ENCODE data around the gene PLCG1.

PLCG1 gene

GRCh38 chr20:41182296-41183212 lies 45.2 kb downstream of the PLCG1 start:
- DNase-seq = no peak

GRCh38 chr20:41183391-41183790 lies 46.0 kb downstream of the PLCG1 start:
- no peak for DNase-seq

- DNase-seq = no peak
These were observed 46.5 kb downstream of the PLCG1 start for GRCh38 chr20:41183831-41184230.

- DNase-seq = no peak
These were observed 47.8 kb downstream of the PLCG1 start for GRCh38 chr20:41185013-41185757.

GRCh38 chr20:41187668-41188067 lies 50.3 kb downstream of the PLCG1 start:
- DNase-seq = no peak

- no peak for DNase-seq
These were observed 54.5 kb downstream of the PLCG1 start for GRCh38 chr20:41191562-41192500.

- DNase-seq = no peak
These were observed 55.2 kb downstream of the PLCG1 start for GRCh38 chr20:41192575-41192974.

- no peak for DNase-seq
These were observed 59.4 kb downstream of the PLCG1 start for GRCh38 chr20:41196653-41197225.

GRCh38 chr20:41198443-41198842 lies 61.1 kb downstream of the PLCG1 start:
- no peak for DNase-seq

GRCh38 chr20:41200446-41201202 lies 63.3 kb downstream of the PLCG1 start:
- DNase-seq = no peak

- DNase-seq = no peak
These were observed 64.4 kb downstream of the PLCG1 start for GRCh38 chr20:41201760-41202159.

- DNase-seq = no peak
These were observed 65.1 kb downstream of the PLCG1 start for GRCh38 chr20:41202426-41202825.

- DNase-seq = no peak
These were observed 66.3 kb downstream of the PLCG1 start for GRCh38 chr20:41203660-41204059.

GRCh38 chr20:41204304-41205265 lies 67.2 kb downstream of the PLCG1 start:
- DNase-seq = no peak

GRCh38 chr20:41205313-41205712 lies 68.0 kb downstream of the PLCG1 start:
- no peak for DNase-seq

- DNase-seq = no peak
These were observed 75.9 kb downstream of the PLCG1 start for GRCh38 chr20:41213150-41213820.

GRCh38 chr20:41214202-41214601 lies 76.9 kb downstream of the PLCG1 start:
- DNase-seq = no peak

- DNase-seq = no peak
These were observed 77.3 kb downstream of the PLCG1 start for GRCh38 chr20:41214666-41215065.

GRCh38 chr20:41217422-41217821 lies 80.1 kb downstream of the PLCG1 start:
- DNase-seq = no peak

- DNase-seq = no peak
These were observed 81.1 kb downstream of the PLCG1 start for GRCh38 chr20:41218466-41218865.
